OCI-LY7 (cell line): ENCODE results near the gene IHH.

Experiments used
- EZH2phosphoT487 ChIP-seq: fragments of 200-600 bp; sonication (generic); IDR thresholded peaks from 2 replicates; pipeline ENCODE4 v1.6.1; 2018; ENCODE audit warnings: low read depth, borderline replicate concordance, mild to moderate bottlenecking, mixed run types, antibody characterized with exemption, low read length, moderate library complexity, mixed read lengths
- TF ChIP-seq, protein P1 (sequence below): fragments of 200-600 bp; sonication (generic); conservative IDR thresholded peaks from 2 replicates; pipeline ENCODE4 v1.5.1; 2014; ENCODE audit warnings: mild to moderate bottlenecking, antibody characterized with exemption, low read length, moderate library complexity, mixed read lengths

DNA sequence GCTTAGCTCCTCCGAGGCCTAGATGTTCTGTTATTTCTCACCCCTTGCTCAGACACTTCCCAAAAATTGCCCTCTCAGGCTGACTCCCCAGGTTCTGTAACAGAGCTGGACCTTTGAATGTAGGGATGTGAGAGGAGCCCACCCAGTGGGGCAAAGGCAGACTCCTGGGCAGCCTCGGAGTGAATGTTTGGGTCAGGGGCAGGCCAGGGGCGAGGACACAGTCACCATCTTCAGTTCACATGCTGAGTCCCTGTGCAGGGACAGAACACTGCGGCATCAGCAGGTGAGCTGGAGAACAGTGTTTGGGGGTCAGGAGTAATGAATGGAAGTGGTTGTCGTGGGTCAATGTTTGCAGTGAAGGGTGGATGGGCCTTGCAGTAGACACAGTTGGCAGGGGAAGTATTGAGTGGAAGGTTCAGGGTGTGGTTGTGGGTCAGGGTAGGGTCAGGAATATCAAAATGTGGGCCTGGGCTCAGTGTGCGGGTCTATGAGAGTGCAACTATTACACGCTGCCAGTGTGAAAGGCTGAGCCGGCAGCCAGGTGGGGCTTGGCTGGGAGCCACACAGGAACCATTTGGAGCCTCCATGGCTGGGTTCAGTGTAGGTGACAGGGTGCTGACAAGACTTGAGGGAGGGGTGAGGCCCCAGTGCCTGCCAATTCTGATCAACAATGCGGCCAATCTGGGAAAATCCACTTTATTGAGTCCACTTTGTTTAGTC lies 4.4 kb downstream of the IHH start:
- TF ChIP-seq, protein P1, sequence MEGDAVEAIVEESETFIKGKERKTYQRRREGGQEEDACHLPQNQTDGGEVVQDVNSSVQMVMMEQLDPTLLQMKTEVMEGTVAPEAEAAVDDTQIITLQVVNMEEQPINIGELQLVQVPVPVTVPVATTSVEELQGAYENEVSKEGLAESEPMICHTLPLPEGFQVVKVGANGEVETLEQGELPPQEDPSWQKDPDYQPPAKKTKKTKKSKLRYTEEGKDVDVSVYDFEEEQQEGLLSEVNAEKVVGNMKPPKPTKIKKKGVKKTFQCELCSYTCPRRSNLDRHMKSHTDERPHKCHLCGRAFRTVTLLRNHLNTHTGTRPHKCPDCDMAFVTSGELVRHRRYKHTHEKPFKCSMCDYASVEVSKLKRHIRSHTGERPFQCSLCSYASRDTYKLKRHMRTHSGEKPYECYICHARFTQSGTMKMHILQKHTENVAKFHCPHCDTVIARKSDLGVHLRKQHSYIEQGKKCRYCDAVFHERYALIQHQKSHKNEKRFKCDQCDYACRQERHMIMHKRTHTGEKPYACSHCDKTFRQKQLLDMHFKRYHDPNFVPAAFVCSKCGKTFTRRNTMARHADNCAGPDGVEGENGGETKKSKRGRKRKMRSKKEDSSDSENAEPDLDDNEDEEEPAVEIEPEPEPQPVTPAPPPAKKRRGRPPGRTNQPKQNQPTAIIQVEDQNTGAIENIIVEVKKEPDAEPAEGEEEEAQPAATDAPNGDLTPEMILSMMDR: no peak
- TF ChIP-seq EZH2phosphoT487: no peak
